GM21447 (cell line): ENCODE measurements around the gene CMIP.

Source experiments
- ATAC-seq: cut with Tn5 transposase; IDR thresholded peaks from one replicate; pipeline ENCODE4 v1.9.1; 2021; ENCODE audit not compliant: unreplicated experiment

CMIP gene

DNA sequence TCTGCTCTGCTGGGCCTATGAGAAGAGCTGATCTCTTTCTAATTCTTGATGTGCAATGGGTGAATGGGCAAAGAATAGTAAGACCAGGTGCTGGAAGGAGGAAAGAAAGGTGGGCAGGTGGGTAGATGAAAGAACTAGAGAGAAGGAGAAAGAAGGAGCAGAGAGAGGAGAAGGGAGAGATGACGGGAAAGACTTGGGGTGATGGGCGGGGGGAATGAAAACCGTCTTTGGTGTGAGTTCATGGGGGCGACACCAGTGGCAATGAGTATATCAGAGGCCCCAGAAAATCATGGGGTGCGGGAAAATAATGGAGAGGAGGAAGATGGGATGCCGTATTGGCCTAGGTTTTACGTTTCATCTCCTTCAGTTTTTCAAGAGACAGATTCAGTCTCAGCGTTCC, 205.7 kb downstream of the CMIP start:
- no peak for ATAC-seq

DNA sequence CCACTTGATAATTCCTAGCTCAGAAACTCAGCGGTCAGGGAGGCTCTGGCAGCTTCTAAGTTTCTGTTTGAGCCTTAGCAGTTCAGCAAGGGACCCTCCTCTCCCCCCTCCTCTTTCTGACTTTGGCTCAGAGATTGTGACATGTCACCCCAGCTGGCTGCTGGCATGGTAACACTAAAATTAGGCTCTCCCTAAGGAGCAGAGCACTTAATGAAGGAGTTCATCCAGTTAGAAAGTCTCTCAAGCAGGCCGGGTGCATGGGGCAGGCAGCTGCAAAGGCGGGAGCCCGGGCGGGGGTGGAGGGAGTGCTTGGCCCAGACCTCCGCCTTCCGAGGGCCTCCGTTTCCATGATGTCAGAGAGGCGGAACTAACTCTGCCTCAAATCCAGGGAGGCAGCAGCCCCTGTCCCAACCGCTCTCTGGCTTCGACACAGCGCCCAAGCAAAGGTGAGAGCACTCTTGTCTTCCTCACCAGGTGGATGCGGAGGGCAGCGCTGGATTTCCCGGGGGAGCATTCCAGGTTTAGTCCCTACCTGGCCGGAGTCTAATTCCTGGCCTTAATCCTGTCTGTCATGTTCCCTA, 206.5 kb downstream of the CMIP start:
- ATAC-seq = no peak

DNA sequence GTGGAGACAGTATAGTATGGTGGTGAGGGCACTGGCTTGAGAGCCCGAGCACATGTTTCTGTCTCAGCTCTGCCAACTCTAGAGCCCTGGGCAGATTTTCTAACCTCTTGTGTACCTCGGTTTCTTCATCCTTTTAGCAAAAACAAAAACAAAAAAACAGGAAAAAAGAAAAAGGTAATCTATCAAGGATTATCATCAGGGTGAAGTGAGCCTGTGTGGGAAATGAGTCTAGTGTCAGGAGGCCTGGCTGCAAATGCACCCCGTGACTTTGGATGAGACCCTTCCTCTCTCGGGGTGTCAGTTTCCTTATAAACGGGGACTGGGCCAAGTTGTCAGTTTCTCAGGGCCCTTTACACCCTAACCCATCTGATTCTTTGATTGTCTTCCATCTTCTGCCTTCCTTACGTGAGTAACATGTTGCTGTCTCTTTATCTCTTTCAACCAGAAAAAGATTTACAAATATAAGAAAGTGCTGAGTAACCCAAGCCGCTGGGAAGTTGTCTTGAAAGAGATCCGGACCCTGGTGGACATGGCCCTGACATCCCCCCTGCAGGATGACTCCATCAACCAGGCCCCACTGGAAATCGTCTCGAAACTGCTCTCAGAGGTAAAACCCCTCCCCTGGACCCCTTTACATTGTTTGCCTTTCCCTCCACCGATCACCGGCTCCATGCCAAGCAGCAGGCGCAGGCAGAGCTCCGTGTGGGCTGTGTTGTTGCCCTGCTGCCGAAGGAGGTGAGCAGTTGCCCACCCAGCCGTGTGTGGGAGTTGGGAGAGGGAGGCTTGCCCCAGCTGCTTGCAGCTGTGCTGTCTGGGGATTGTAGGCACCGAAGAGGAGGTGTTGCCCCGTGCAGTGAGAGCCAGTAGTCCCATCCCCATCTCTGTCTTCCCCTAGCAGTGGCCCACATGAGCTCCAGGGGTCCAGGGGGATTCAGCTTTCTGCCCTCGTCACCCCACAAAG, 207.4 kb downstream of the CMIP start:
- ATAC-seq = no peak

DNA sequence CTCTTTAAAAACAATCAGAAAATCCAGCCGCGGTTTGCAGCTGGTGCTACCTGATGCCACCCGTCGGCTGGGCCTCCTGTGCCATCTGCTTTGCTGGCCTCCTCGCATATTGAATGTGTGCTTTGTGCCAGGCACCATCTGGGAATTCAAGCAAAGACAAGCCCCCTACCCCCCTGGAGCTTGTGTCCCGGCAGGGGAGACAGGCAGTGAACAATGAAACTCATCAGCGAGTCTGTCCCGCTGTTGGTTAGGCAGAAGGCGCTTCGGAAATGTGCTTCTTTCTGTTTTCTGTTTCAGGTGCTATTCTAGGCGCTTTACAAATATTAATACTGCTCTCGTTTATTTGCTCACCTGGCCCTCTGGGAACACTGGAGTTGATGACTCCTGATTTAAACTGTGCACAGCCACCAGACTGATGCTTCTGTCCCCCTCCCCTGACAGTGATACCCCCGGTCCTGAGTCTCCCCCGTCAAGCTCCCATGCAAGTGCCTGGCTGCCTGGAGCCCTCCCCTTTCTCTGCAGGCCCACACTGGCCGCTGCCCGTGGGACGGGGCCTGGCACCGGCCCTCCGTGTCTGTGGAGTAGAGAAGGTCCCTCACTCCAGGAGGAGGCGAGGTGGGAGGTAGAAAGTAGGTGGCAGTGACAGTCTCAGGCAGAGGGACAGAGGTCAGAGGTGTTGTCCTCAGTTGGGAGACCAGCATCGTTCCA, 208.3 kb downstream of the CMIP start:
- ATAC-seq = peak; percentile 44

DNA sequence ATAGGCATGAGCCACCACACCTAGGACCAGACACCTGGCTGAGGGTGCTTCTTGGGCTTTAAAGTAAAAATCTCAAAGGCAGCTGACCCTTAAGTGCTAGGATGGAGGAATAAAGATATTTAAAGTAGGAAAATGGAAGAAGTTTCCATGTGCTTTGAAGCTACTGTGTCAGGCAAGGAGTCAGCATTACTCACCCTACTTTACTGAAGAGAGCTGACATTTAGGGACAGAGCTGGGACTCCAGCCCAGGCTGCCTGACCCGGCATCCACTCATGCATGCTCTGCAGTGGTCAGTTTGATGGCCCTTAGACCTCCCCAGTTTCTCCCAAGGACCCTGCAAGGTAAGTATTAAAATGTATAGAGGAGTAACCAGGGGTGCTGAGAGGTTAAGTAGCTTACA, 209.7 kb downstream of the CMIP start:
- ATAC-seq = no peak

DNA sequence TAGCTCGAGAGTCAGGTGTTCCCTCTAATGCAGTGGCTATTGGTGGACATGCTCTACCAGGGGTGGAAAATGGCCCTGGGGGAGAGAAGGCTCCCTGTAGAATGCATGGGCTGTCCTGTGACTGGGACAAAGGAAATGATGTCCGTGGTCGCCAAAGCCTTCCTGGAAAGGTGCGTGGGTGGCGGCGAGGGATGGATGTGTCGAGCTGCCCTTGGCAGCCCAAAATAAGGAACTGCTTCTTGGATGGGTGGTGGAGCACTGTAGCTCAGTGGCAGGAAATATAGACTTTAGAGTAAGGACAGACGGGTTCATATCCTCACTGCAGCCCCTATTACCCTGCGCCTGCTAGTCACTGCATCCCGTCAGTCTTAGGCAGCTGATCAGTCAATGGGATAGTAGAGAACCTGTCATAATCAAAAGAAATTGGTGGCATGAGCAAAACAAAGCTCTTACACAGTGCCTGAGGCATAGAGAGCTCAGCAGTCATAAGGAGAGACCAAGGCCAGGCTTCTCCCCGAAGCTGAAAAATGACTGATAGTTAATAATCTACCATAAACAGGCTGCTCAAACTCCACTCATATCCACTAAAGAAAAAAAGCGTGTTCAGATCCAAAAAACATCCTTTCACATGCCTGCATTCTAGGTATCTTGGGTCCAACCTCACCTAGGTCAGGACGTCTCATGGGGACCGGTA, 211.0 kb downstream of the CMIP start:
- ATAC-seq = no peak

DNA sequence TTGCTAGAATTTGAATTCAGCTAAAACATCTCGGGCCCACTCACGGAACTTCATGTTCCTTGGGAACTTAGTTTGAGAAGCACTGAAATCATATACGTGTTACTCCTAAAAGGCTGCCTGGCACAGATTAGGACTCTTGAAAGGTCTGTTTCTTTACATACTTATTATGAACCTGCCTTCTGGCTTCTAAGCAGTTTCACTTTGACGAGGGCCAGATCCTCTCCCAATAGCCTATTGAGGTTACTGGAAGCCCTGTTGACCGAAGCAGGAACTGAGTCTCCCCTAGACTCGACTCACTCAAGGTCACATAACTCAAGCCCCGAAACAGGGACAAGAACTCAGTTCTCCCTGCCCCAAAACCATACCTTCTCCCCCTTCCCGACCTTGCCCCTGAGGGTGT, 212.6 kb downstream of the CMIP start:
- ATAC-seq = no peak

DNA sequence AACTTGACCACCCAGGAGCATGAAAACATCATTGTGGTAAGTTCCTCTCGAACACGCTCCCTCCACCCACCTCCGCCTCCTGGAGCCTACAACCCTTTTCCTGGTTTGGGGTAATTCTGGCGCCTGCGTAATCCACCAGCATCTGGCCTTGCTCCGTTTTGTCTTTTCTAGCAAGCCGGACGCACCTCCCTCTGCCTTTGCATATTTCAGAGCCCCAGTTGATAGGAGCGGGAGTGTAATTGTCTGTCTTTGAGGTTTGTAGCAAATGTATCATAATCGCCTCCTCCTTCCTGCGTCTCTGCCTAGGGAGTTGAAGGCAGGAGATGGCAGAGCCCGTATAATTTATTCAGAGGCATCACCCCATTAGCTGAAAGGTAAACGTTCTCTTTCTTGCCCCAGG, 213.2 kb downstream of the CMIP start:
- ATAC-seq = no peak

DNA sequence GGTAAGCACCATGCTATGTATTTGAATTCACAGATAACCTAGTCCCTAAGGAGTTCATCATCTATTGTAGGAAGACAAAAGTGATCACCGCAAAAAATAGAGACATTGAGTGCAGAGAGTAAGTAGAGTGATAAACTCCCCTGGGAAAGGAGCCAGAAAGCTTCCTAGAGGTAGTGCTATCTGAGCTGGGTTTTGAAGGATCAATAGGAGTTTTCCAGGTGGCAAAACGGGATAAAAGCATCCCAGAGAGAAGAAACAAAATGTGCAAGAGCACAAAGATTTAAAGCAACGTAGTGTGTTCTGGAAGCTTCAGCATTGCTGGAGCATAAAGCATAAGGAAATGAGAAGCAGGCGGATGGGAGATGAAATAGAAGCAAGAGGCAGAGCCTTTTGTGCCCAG, 213.8 kb downstream of the CMIP start:
- ATAC-seq = no peak

DNA sequence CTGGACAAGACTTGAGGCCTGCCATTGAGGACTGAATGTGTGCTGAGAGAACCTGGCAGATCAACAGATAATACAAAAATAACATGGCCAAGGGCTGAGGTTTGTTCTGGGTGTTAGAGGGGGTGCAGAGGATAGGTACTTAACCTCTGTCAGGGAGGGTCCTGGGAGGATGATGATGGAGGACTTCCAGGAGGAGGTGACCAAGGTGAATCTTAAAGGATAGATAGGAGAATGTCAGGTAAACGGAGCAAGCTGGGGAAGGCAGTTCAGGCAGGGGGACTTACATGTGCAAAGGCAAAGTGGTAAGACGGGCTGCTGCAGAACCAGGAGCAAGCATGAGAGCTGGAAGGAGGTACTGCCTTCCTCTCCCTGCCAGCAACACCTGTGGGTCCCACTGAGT, 214.6 kb downstream of the CMIP start:
- ATAC-seq = no peak

DNA sequence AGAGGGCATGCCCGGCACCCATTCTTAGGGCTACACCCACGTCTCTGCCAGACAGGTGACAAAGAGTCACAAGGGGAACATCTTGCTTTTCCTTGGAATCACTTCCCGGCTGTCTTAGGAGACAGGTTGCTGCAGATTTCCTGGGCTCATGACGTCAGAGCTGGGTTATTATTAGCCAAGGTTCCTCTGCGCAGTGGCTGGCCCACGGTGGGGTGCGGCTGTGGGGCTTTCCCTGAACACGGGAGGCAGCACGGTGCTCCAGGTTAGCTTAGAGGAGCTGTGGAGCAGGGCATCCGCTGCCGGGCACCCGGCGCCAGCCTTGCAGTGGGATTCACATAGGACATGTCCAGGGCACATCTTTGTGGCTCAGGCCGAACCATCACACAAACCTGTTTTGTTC, 216.5 kb downstream of the CMIP start:
- no peak for ATAC-seq

DNA sequence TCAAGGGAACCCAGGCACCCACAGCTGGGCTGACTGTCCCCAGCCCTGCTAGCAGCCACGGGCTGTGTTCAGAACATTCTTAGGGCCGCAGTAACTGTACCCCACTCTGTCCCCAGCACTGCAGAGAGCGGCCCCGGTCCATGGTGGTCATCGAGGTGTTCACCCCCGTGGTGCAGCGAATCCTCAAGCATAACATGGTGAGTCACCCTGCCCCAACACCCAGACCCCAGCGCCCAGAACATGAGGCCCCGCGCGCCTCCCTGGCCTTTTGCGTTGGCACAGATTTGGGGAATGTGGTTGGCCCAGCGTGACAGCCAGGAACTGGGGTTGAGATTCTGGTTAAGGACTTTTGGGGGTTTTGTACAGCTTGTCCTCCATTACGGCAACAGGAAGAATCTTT, 219.5 kb downstream of the CMIP start:
- ATAC-seq = no peak

DNA sequence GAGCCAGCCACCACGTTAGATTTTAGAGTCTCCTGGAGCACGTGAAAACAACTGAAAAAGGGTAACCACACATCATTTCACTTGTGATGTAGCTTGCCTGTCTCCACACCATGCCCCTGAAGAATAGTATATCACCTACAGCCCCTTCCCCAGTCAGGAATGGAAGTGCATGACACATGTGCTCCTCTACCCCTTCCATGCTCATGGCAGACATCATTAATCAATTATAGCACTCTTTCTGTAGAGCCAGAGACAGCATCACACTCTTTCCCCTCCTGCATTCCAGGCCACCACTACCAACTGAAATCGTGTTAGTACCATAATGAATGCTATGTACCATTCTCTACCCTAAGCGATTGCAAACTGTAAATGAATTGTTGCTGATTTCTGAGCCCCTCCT, 221.0 kb downstream of the CMIP start:
- no peak for ATAC-seq

DNA sequence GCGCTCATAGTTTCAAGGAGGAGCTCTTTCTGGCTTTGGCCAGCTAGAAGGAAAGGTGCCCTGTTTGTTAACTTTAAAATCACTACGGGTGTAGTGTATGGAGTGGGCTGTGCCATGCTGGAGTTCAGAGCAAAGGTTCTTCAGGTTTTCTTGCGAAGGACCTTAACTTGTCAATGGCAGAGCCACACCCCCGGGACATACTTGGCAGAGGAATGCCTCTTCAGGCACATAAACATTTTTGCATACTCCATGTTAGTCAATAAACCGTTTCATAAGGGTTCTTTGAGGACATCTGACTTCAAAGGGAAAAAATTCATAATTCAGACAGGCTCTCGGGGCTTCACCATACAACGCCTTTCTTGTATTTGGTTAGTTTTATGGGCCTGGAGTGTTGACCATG, 221.5 kb downstream of the CMIP start:
- ATAC-seq = no peak

DNA sequence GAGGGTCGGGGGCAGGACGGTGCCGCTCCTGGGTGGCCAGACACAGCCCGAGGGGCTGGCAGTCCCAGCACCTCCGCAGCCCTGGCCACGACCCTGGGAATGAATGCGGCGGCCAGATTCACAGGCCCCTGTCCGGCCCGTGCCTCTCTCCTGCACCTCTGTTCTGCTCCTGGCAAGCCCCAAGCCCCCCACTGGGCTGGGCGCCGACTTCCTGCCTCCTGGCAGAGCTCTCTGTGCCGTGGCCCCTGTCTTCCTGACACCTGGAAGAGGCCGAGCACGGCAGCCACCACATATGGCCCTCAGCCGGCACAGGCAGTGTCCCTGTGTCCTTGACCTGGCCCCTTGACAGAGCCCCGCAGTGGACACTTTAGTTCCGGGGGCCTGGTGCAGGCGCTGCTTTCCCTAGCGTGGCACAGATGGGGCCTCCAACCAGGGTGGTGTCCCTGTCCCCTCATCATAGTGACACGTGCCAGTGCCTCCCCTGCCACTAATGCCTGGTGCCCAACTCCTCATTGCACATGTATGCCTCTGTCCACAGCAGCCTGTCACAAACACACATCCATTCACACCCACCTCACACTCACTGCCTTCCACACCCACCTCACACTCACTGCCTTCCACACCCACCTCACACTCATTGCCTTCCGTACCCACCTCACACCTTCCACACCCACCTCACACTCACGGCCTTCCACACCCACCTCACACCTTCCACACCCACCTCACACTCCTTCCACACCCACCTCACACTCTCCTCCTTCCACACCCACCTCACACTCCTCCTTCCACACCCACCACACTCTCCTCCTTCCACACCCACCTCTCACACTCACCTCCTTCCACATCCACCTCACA, 223.9 kb downstream of the CMIP start:
- no peak for ATAC-seq

DNA sequence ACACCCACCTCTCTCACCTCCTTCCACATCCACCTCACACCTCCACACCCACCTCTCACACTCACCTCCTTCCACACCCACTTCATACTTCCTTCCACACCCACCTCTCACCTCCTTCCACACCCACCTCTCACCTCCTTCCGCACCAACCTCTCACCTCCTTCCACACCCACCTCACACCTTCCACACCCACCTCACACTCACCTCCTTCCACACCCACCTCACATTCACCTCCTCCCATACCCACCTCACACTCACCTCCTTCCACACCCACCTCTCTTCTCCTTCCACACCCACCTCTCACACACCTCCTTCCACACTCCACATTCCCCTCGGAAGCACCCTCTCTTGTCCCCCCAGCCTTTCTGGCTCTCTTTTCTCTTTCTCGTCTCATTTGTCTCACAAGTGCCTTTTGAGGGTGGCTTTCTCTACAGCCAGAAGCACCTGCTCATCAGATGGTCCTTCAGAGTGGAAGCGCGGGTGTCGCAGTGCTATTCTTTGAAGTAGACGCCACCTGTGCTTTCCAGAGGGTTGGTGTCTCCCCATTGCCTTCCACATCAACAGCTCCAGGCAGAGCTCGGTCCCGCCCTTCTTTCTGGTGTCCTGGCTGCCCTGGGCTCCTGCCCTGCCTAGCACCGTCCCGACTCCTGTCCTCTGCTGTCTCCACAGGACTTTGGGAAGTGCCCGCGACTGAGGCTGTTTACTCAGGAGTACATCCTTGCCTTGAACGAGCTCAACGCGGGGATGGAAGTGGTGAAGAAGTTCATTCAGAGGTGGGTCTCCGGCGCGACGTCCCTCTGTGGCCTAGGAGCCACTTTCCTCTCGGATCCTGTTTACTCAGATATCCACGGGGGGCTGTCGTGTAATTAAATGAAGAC, 225.1 kb downstream of the CMIP start:
- ATAC-seq = no peak

DNA sequence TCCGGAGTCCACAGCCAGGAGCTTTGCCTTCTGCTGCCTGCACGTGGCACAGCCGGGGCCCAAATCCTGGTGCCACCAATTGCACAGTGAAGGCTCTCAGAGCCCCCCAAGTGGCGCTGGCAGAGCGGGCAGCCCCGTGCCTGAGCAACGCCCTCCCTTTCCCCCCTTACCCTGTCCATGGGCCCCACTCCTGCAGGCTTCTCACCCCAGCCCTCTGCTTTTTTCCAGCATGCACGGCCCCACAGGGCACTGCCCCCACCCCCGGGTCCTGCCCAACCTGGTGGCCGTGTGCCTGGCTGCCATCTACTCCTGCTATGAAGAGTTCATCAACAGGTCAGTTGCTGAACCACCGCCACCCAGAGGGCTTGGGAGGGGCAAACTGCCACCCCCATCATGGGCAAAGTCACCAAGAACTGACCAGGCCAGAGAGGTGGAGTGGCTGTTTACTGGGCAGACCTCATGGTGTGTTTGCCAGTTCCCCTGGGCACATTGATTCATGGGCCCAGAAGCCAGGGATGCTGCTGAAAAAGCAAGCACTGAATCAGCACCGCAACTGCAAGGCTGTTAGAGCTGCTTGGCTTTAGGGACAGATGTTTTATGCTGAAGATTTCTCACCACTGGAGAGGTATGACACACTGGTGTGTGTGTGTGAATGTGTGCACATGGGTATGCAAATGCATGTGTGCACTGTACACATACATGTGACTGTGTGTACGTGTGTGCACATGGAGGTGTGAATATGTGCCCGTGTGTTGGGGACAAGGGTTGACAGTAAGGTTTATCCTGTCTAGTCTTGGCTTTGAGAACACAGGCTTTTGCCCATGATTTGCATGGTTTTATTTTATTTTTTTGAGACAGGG, 227.4 kb downstream of the CMIP start:
- ATAC-seq = no peak

DNA sequence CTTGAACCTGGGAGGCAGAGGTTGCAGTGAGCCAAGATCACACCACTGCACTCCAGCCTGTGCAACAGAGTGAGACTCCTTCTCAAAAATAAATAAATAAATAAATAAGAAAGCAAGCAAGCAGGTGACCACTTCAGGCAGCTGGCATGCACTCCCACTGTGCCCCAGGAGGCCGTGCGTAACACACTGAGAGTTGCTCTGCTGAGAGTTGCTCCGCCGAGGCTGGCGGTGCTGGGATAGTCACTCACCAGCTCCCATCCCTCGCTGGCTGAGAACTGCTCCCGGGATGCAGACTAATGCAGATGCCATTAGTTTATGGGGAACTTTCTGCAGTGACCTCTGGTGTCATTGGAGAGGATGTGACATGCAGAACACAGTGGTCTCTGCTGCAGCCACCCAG, 228.8 kb downstream of the CMIP start:
- ATAC-seq = no peak

DNA sequence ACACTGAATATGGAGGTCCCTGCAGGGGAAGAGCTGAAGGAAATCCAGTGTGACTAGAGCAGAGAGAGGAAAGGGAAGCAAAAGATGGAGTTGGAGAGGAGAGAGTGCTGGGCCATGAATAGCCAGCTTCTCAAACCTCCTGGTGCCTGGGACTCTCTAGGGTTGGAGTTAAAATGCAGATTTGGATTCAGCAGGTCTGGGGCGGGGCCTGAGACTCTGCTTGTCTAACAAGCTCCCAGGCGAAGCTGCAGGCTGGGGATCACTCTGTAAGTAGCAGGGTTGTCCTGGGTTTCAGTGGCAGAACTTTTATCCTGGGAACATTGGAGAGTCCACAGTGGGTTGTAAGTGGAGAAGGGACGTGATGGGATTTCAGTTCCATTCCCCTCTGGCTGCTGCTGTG, 231.1 kb downstream of the CMIP start:
- ATAC-seq = no peak
